HuH-7.5 (cell line): Measurements from ENCODE around the gene PEX11G.

Source experiments
- DNase-seq: peaks from one replicate; pipeline ENCODE4 v3.0.0; 2011; ENCODE audit warnings: low spot score

PEX11G gene

DNA sequence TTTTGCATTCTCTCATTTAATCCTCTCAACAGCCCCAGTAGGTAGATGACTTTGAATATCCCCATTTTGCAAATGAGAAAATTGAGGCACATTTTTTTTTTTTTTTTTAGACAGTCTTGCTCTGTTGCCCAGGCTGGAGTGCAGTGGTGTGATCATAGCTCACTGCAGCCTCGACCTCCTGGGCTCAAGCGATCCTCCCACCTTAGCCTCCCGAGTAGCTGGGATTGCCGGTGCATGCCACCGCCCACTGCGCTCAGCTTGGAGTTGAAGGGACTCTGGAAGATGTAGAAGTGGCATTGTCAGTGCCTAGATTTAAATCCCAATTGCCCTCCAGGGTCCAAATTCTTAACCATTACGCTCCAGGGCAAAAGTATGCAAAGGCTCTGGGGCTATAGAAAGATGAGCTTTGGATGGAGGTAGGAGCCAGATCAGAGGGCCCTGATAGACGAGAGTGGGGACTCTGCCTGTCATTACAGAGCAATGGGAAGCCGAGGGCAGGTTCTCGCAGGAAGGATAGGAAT is 32.8 kb upstream of the PEX11G start:
- DNase-seq: no peak

DNA sequence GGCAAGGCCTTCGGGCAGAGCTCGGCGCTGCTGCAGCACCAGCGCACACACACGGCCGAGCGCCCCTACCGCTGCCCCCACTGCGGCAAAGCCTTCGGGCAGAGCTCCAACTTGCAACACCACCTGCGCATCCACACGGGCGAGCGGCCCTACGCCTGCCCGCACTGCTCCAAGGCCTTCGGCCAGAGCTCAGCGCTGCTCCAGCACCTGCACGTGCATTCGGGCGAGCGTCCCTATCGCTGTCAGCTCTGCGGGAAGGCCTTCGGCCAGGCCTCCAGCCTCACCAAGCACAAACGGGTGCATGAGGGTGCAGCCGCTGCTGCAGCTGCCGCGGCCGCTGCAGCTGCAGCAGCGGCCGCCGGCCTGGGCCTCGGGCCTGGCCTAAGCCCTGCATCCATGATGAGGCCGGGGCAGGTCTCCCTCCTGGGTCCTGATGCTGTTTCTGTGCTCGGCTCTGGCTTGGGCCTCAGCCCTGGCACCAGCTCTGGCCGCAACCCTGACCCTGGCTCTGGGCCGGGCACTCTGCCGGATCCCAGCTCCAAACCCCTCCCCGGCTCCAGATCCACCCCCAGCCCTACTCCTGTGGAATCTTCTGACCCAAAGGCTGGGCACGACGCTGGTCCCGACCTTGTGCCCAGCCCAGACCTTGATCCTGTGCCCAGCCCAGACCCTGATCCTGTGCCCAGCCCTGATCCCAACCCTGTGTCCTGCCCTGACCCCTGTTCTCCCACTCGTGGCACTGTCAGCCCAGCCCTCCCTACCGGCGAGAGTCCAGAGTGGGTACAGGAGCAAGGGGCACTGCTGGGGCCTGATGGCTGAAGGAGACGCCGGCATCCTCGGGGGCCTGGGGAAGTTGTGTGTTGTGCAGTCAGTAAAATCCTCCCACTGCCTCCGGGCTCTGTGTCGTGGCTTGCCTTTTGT is 31.6 kb upstream of the PEX11G start:
- DNase-seq: no peak

DNA sequence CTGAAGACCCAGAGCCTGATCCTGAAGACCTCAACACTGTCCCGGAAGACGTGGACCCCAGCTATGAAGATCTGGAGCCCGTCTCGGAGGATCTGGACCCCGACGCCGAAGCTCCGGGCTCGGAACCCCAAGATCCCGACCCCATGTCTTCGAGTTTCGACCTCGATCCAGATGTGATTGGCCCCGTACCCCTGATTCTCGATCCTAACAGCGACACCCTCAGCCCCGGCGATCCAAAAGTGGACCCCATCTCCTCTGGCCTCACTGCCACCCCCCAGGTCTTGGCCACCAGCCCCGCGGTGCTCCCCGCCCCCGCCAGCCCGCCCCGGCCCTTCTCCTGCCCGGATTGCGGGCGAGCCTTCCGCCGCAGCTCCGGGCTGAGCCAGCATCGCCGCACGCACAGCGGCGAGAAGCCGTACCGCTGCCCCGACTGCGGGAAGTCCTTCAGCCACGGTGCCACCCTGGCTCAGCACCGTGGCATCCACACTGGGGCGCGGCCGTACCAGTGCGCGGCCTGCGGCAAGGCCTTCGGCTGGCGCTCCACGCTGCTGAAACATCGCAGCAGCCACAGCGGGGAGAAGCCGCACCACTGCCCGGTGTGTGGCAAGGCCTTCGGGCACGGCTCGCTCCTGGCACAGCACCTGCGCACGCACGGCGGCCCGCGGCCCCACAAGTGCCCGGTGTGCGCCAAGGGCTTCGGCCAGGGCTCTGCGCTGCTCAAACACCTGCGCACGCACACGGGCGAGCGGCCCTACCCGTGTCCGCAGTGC is 30.7 kb upstream of the PEX11G start:
- DNase-seq: no peak

DNA sequence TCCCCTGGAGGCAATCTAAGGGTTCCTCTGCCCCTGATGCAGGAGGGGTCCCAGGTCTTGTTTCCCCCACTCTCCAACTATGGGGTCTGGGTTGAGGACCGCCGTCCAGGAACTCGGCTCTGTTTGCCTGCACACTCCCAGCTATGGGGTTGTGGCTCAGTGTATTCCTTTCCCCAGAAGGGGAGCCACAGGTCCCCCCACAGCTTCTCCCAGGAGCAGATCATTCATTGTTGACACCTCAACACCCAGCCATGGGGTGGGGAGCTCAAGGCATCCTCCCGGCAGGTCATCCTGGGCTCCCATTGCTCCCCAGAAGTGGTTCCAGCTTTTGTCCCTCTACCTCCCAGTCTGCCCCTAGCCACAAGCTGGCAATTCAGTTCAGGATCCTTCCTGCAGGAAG is 28.0 kb upstream of the PEX11G start:
- DNase-seq: no peak

DNA sequence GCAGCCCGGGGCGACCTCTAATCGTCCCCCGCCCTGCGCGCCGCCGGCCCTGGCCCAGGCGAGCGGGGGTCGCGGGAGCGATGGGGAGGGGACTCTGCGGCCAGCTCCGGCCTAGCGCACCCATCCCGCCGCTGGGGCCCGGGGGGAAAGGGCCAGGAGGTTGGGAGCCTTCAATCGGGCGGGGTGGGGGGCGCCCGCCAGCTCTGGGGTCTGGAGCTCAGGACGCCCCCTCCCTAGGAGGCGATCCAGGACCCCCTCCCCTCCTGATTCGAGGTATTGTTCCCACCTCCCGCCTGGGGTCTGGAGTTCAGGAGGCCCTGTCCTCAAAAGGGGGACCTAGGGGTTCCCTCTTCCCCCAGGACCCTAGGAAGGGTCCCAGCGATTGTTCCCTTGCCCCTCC is 27.5 kb upstream of the PEX11G start:
- peak; percentile 78 for DNase-seq

DNA sequence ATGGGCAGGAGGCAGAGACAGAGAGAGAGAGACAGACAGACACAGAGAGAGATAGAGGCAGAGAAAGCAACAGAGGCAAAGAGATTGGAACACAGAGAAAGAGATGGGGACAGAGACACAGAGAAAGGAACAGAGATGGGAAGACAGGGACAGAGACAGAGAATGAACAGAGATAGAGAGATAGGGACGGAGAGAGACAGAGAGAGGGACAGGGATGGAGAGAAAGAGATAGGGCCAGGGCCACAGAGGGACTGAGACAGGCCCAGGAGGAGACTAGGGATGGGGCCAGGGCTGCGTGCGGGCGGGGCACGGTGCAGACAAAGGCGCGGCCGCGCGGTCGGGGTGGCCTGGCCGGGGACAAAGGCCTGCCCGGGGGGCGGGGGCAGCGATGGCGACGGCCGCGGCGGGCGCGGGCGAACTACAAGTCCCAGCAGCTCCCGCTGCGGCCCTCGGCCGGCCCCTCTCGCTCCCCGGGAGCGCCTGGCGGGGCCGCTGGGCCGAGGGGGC is 26.9 kb upstream of the PEX11G start, which contains the start of gene ZNF358:
Gene ZNF358 (plus strand): TSS at position 459 of the 507 bp plus-strand sequence. CDS start 3,140 bp downstream, outside the sequence.
- peak; percentile 98 for DNase-seq

DNA sequence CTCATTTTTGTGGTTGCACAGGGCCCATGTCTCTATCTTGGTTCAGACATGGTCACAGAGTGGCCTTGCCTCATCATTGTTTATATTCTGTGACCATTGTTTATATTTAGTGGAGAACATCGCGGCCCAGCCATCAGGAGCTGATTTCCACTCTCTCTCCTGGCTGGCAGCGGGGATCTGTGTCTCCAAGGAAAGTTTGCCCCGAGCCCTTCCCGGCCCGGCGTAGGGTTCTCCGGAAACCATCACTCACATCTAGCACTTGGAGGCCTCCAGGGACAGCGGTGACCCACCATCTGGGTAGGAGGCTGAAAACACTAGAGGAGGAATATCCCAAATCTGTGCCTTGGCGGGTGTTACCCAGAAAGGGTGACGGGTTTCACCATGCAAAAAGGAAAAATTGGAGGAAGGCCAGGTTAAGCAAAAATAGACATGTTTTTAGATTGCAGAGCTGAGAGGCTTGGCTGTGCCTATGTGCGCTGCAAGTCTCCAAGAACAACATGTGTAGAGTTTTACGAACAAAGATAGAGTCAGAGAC is 26.3 kb upstream of the PEX11G start:
- no peak for DNase-seq

DNA sequence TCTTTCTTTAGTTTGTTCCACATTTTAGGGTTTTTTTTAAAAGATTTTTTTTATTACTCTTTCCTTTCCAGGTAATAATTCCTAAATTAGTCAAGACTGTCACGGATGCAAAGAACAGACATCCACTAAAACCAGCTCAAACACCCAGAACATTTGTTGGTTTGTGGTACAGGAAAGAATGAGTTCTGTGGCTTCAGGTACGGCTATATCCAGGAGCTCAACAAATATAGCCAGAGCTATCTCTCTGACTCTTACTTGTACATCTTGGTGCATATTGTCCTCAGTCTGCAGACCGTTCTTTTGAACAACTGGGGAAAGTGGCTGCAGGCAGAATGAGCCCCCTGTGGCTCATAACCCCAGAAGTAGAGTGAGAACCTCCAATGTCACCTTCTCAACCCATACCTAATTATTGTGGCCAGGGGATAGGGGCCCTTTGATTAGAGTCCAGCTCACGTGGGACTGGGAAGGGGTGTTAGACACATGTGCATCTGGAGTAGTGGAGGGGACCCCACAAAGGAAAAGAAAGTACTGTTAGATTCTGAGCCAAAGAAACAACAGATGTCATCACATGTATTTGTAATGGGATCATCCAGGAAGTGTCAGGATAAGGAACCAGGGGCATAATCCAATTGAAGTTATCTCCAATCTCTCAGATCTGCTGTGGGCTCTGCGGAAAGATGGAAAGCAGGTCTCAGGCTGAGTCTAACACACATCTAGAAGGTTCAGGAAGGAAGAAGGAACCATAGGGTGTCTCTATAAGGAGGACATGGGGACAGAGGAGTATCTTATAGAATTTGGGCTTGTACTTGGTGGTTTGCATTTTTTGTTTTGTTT is 25.2 kb upstream of the PEX11G start:
- no peak for DNase-seq

DNA sequence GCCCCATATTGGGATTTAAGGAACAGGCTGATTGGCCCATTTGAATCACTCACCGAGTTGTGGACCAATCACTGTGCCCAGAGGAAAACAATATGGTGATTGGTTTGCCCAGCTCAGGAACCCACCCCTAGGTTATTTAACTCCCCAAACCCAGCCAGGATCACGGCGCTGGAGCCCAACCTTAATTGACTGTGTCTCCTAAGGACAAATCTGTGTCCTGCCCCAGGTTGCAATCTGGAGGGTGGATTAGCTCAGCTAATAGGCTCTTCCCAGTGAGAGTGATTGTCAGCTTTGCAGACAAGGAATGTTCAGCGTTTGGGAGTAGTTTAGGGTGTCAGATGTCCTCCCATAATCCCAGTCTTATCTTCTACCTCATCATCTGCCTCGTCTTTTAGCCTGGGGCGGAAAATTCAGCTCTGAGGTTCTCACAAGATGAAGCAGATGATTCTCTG is 23.6 kb upstream of the PEX11G start:
- no peak for DNase-seq

DNA sequence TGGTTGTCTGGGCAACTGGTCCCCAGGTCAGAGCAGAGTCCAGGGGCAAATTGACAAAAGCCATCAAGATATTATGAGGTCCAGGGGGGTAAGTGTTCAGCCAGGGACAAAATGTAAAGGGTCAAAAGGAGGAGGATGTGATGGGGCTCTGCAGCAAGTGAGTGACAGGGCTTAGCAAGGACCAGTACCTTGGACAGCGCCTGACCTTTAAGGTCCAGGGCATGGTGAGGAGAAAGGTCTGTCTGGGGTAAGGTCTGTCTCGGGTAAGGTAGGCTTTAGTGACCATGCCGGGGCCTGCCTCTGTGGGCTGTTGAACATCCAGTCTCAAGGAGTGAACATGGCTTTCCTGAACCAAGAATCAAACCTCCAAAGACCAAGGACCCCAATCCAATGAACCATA is 20.8 kb upstream of the PEX11G start:
- DNase-seq: no peak

DNA sequence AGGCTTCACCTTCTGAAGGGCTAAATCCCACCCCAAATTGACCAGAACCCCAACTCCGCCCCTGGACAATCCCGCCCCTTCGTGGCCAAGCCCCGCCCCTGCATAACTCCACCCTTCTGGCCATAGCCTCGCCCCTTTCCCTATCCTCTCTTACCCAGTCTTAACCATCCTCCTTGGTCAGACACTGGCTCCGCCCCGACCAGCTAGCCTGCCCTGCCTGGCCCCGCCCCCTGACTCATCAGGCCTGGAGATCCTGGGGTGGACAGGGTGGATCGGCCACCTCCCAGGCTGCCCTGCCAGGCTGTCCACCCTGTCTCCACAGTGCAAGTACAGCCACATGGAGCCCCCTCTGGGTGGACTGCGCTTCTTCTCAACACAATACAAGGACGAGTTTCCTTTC is 19.0 kb upstream of the PEX11G start:
- DNase-seq: no peak

DNA sequence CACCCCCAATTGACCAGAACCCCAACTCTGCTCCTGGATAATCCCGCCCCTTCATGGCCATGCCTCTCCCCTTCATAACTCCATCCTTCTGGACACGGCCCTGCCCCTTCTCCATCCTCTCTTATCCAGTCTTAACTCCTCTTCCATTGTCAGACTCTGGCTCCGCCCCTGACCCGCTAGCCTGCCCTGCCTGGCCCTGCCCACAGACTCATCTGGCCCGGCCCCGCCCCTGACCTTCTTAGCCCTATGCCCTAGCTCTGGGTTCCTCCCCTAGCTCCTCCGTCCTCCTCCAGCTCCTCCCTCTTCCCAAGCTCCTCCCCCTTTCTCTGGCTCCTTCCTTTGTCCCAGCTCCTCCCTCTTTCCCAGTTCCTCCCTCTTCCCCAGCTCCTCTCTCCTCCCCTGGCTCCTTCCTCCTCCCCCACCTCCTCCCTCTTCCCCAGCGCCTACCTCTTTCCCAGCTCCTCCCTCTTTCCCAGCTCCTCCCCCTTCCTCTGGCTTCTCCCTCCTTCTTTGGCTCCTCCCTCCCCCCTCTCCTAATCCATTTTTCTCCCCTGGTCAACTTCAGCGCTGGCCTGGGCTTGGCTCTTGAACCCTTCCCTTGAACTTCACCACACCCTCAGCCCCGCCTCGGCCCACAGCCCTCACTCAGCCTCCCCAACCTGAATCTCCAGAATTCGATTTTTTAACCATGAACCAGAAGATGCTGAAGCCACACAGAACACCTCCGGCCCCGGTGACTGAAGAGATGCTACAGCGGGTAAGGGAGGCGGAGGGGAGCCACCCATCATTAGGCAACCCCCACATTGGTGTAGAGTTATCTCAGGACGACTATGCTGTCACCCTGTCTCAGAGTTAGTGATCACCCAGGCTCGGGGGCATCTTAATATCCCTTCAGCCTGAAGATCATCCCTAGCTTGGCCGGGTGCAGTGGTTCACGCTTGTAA is 17.8 kb upstream of the PEX11G start:
- DNase-seq: no peak

DNA sequence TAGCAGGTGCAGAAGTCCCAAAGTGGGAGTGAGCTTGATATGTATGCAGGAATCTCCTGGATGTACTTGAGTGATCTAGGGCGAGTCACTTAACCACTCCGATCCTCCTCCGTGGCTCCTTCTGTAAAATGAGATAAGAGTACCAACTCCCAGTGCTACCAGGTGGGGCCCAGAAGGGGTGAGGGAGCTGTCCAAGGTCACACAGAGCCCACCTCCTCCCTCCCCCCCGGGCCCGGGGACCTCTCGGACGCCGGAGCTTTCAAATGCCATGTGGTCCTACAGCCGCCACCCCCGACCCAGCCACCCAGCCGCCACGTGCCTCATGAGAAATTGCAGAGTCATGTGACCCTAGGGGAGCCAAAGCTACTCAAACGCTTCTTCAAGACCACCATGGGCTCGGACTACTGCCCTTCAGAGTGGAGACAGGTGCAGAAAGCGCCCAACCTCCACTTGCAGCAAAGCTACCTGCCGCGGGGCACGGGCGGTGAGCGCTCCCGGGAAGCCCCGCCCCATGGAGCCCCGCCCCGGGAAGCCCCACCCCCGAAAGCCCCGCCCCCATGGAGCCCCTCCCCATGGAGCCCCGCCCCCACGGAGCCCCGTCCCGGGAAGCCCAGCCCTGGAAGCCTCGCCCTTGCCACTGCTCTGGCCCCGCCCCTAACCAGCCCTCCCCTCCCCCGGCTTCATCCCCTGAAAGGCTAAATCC is 17.0 kb upstream of the PEX11G start:
- no peak for DNase-seq

DNA sequence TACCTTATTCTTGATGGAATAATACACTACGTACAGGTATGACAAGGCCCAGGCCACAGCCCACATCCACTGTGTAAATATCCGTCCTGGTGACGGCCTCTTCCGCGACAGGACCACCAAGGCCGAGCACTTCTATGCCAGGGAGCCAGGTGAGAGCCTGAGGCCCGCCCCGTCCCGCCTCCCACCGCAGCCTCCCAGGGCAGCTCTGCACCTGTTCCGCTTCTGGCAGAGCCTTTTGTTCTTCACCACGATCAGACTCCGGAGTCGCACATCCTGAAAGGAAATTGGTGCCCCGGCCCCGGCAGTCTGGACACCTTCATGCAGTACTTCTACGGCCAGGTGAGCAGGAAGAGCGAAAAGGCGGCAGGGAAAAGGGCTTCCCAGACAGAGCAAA is 16.4 kb upstream of the PEX11G start:
- no peak for DNase-seq

DNA sequence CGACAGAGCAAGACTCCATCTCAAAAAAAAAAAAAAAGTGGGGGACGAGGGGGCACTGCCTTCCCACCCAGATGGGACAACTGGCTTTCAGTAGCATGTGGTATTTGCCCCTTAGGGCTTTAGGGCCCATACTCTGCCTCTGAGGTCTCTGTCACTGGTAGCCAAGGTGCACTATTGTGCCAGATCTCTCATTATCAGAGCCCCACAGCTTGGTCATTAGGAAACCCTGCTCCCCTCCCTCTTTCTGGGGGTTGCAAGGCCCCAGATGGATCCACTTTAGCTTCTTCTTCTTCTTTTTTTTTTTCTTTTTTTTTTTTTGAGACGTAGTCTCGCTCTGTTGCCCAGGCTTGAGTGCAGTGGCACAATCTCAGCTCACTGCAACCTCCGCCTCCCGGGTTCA is 15.8 kb upstream of the PEX11G start:
- no peak for DNase-seq

DNA sequence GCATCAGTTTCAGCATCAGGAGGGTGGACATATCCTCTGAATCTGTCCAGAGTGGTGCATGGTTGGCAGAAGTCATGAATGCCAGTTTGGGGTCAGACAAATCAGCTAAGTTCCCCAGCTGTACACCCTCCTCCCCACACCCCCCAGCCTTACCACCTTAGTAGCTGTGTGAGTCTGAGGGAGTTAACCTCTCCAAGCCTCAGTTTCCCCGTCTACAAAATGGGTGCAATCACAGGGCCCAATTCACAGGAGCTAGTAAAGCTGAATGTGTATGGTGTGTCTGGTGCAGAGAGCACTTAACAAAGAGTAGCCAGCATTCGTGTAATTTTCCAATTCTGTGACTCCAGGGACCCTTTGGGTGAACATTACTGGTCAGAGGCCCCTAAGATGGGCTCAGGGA is 13.7 kb upstream of the PEX11G start:
- no peak for DNase-seq

DNA sequence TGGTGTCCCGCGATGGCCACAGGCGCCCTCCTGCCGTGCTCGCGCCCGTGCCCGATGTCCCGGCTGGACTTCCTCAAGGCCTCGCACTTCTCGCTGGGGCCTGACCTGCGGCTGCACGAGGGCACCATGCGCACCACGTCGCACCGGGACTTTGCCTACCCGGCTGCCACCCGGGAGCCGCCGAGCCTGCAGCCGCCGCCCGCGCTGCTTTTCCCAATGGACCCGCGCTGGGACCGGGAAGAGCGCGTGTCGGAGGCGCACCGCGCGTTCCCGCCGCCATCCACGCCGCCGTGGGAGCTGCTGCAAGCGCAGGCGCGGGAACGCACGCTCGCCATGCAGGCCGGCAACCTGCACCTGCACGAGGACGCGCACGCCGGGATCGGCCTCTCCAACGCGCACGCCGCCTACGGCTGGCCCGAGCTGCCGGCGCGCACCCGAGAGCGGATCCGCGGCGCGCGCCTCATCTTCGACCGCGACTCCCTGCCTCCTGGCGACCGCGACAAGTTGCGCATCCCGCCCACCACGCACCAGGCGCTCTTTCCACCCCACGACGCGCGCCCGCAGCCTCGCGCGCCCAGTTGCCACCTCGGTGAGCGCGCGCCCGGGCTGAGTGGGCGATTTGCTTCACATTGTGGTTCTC is 12.1 kb upstream of the PEX11G start:
- DNase-seq: peak; percentile 93

DNA sequence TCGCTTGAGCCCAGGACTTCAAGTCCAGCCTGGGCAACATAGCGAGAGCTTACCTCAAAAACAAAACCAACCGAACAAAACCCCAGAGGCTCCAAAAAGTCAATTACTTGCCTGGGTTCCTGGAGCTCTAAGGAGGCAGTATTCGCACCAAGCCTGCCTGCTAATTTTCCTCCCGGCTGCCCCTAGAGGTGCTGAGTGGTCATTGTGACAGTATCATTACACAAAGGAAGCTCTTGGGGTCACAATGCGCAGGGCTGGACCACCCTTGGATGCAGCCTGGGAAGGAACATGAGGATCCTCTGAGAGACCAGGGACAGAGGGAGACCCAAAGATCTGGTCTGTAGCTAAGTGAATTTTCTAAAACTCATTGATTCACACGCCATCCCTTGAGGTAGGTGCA is 8.5 kb upstream of the PEX11G start:
- DNase-seq: no peak

DNA sequence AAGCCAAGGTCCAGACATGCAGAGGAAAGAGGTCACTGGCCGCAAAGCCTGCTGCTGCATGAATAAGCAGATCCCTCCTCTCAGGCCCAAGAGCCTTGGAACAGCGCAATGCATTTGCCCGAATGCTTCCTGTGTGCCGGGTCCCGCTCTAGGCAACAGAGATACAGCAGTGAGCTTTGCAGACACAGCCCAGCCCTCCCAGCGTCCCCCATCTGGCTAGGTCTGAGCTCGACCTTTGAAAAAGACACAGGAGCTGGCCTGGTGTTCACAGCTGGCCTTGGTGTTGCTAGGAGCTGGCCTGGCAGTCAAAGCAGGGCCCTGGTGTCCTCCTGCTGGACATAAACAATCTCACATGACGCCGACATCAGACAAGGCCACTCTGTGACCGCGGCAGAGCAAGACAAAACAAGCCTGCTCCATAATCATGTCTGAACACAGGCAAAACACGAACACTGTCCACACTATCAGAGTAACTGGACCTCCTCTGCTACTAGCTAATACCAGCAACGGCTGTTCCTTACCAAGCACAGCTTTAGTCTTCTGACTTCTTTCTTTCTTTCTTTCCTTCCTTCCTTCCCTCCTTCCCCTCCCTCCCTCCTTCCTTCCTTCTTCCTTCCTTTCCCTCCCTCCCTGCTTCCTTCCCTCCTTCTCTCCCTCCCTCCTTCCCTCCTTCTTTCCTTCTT is 5.7 kb upstream of the PEX11G start:
- no peak for DNase-seq
